Endothelial cell of umbilical vein (primary cell): ENCODE measurements around the gene PLEKHG4B. TPM values are rescaled to one million over a fixed set of nuclear protein-coding genes. Genes with fewer than 3 reads are reported as not detected.

Source experiments
- BruUV-seq: library from RNA; stranded (reverse); fragments of 400-500 nt; replicated peaks from 2 replicates; lab custom pipeline; 2021; lab: Mats Ljungman, UMichigan
- CTCF ChIA-PET: fragments of 300-600, 350-600 bp; sonication (Branson Sonifier 250); formaldehyde crosslinking; loops from one replicate; lab custom pipeline; 2021; ENCODE audit warnings: antibody characterized with exemption, inconsistent platforms; lab: Charles Lee
- POLR2A ChIA-PET: fragments of 300-600, 350-600 bp; sonication (Branson Sonifier 250); formaldehyde crosslinking; loops from one replicate; lab custom pipeline; 2021; ENCODE audit warnings: antibody characterized with exemption, inconsistent platforms; lab: Charles Lee
- DNase-seq: peaks from one replicate; pipeline ENCODE4 v3.0.0-alpha.2; 2011; ENCODE audit warnings: low read depth, low spot score
- FAIRE-seq: peaks from 2 replicates; lab custom pipeline; 2011; peaks lifted over from hg19 to GRCh38; lab: Jason Lieb, UNC
- H2AFZ ChIP-seq: 2 replicates; pipeline ENCODE4 v1.6.0; 2012; ENCODE audit warnings: low read depth, low read length, control low read depth, inconsistent platforms
- H3K27ac ChIP-seq: 2 replicates; pipeline ENCODE4 v1.5.1; 2011; ENCODE audit warnings: low read depth, mild to moderate bottlenecking, control low read depth, low read length, moderate library complexity; ENCODE audit not compliant: insufficient read depth
- H3K27me3 ChIP-seq, 2 experiments: 2 replicates each; pipeline versions ENCODE4 v1.6.0 to v1.6.1; 2011; ENCODE audit warnings: low read length in 2 of 2, mixed read lengths in 1 of 2; ENCODE audit not compliant: control insufficient read depth in 2 of 2, insufficient read depth in 2 of 2
- H3K36me3 ChIP-seq, 2 experiments: 2 replicates in 1 of 2; 3 replicates in 1 of 2; pipeline ENCODE4 v1.5.1; 2011; ENCODE audit warnings: low read length in 2 of 2, mild to moderate bottlenecking in 1 of 2, moderate library complexity in 1 of 2; ENCODE audit not compliant: control insufficient read depth in 2 of 2, insufficient read depth in 2 of 2; ENCODE audit errors: extremely low read depth in 1 of 2
- H3K4me1 ChIP-seq: 3 replicates; pipeline ENCODE4 v1.5.1; 2011; ENCODE audit warnings: mild to moderate bottlenecking, low read length; ENCODE audit not compliant: control insufficient read depth, insufficient read depth; ENCODE audit errors: extremely low read depth
- H3K4me2 ChIP-seq: 2 replicates; pipeline ENCODE4 v1.6.1; 2011; ENCODE audit warnings: low read length, control low read depth, mixed read lengths; ENCODE audit not compliant: insufficient read depth
- H3K4me3 ChIP-seq, 3 experiments: fragments of 200-600 bp in 1 of 3; sonication (generic), shearing (Covaris generic) in 1 of 3; replicated peaks in 1 of 3; 2 replicates each; pipeline ENCODE4 v1.5.1; 2011 to 2016; ENCODE audit warnings: control low read depth in 3 of 3, low read length in 3 of 3, mild to moderate bottlenecking in 2 of 3, inconsistent platforms in 1 of 3, low read depth in 1 of 3, moderate library complexity in 1 of 3; ENCODE audit not compliant: insufficient read depth in 1 of 3
- H3K79me2 ChIP-seq: 2 replicates; pipeline ENCODE4 v1.6.0; 2012; ENCODE audit warnings: low read length, inconsistent platforms; ENCODE audit not compliant: control insufficient read depth, insufficient read depth
- H3K9ac ChIP-seq: replicated peaks from 2 replicates; pipeline ENCODE3; 2011; ENCODE audit warnings: low read length, control low read depth; ENCODE audit not compliant: insufficient read depth; ENCODE audit errors: extremely low read depth
- H3K9me1 ChIP-seq: replicated peaks from 3 replicates; pipeline ENCODE4 v1.6.0; 2011; ENCODE audit warnings: mild to moderate bottlenecking, low read length; ENCODE audit not compliant: control insufficient read depth, insufficient read depth; ENCODE audit errors: extremely low read depth
- H3K9me3 ChIP-seq: replicated peaks from 2 replicates; pipeline ENCODE4 v1.5.1; 2012; ENCODE audit warnings: low read length, inconsistent platforms; ENCODE audit not compliant: control insufficient read depth, insufficient read depth
- H4K20me1 ChIP-seq: replicated peaks from 2 replicates; pipeline ENCODE3; 2011; ENCODE audit warnings: mild to moderate bottlenecking, low read length; ENCODE audit not compliant: control insufficient read depth, insufficient read depth; ENCODE audit errors: extremely low read depth
- EZH2 ChIP-seq: IDR thresholded peaks from 2 replicates; pipeline ENCODE4 v1.6.1; 2012; ENCODE audit warnings: borderline replicate concordance, low read depth, mild to moderate bottlenecking, moderate library complexity, low read length, inconsistent platforms; ENCODE audit not compliant: severe bottlenecking
- FOS ChIP-seq: IDR thresholded peaks from 2 replicates; pipeline ENCODE4 v1.6.1; 2011; ENCODE audit warnings: mild to moderate bottlenecking, low read length, moderate library complexity, borderline replicate concordance; ENCODE audit not compliant: insufficient read depth
- GATA2 ChIP-seq: IDR thresholded peaks from 2 replicates; pipeline ENCODE4 v1.7.0; 2011; ENCODE audit warnings: low read depth, mild to moderate bottlenecking, moderate library complexity, mixed read lengths, low read length; ENCODE audit not compliant: insufficient read length, insufficient read depth
- JUN ChIP-seq: IDR thresholded peaks from 2 replicates; pipeline ENCODE4 v1.6.1; 2011; ENCODE audit warnings: borderline replicate concordance, low read depth; ENCODE audit not compliant: insufficient read length, insufficient read depth
- MAX ChIP-seq: IDR thresholded peaks from 2 replicates; pipeline ENCODE4 v1.6.1; 2011; ENCODE audit not compliant: insufficient read depth, insufficient read length
- MYC ChIP-seq: IDR thresholded peaks from one replicate; pipeline ENCODE4 v1.6.1; 2011; ENCODE audit warnings: mild to moderate bottlenecking, low read depth, low read length
- POLR2A ChIP-seq: IDR thresholded peaks from 2 replicates; pipeline ENCODE4 v1.6.1; 2012; ENCODE audit warnings: low read depth, mild to moderate bottlenecking, control low read depth, low read length
- POLR2AphosphoS5 ChIP-seq: IDR thresholded peaks from 2 replicates; pipeline ENCODE4 v1.6.1; 2012; ENCODE audit warnings: low read depth, mild to moderate bottlenecking, control low read depth, low read length, moderate library complexity; ENCODE audit not compliant: insufficient read depth
- dilution Hi-C: fragments of 300-500 bp; cut with MboI; formaldehyde crosslinking; loops from one replicate; pipeline ENCODE4 v1.15.0; 2019; ENCODE audit warnings: low sequenced_read_pairs; ENCODE audit not compliant: extremely low pct_ligation_motif_present
- intact Hi-C: fragments of 100-400 bp; cut with micrococcal nuclease; formaldehyde crosslinking; loops from one replicate; pipeline ENCODE4 v1.10.0; 2022
- polyA plus RNA-seq, 4 experiments: library from polyadenylated mRNA; depleted of rRNA in 3 of 4; stranded (reverse) in 3 of 4; unstranded in 1 of 4; fragments of >200 nt; gene quantifications; 2 replicates each; pipeline versions ENCODE4 v1.2.1 to v1.2.3, GENCODE V29; 2011 to 2012; ENCODE audit warnings: missing spikeins in 1 of 4
- total RNA-seq: library from RNA; stranded (reverse); gene quantifications from 2 replicates; pipeline ENCODE4 v1.2.3, GENCODE V29; 2021
- TF ChIP-seq, protein P1 (sequence below), 2 donors: IDR thresholded peaks; 1 replicate in 1 of 2; 2 replicates in 1 of 2; pipeline ENCODE4 v1.5.1; 2011; ENCODE audit warnings: low read length in 2 of 2, mild to moderate bottlenecking in 2 of 2, moderate library complexity in 2 of 2, control low read depth in 1 of 2, inconsistent platforms in 1 of 2, low read depth in 1 of 2; ENCODE audit not compliant: insufficient read depth in 1 of 2; ENCODE audit errors: extremely low read depth in 1 of 2

Gene PLEKHG4B
- total and polyA plus RNA-seq, 2 donors (not counting 3 experiments of a cell fraction or from before 2014, with no cell fraction given), result not detected

DNA sequence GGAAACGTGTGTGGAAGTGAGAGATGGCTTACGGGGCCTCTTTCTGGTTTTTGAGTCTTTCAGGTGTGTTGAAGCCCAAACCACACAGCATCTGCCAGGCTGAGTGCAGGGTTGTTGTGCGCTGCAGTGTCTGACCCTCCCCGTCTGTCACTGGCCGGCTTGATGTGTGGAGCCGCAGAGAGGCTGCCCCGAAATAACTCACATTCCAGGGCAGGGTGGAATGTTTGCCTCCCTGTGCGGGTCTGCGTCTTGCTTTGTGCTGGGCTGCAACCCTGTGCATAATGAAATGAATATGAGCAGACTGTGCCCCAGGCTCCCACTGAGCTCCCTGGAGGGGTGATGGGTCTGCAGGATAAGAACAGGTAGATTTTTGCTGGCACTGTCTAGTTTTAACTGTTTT, 9.9 kb upstream of the PLEKHG4B start:
- H3K27me3 ChIP-seq, result no peaks in the 10 kb centered on the region
- H3K9me3 ChIP-seq, result no peaks in the 10 kb centered on the region
- H3K4me2 ChIP-seq, result no peak overlapping the region
- TF ChIP-seq, protein P1, sequence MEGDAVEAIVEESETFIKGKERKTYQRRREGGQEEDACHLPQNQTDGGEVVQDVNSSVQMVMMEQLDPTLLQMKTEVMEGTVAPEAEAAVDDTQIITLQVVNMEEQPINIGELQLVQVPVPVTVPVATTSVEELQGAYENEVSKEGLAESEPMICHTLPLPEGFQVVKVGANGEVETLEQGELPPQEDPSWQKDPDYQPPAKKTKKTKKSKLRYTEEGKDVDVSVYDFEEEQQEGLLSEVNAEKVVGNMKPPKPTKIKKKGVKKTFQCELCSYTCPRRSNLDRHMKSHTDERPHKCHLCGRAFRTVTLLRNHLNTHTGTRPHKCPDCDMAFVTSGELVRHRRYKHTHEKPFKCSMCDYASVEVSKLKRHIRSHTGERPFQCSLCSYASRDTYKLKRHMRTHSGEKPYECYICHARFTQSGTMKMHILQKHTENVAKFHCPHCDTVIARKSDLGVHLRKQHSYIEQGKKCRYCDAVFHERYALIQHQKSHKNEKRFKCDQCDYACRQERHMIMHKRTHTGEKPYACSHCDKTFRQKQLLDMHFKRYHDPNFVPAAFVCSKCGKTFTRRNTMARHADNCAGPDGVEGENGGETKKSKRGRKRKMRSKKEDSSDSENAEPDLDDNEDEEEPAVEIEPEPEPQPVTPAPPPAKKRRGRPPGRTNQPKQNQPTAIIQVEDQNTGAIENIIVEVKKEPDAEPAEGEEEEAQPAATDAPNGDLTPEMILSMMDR (IDR thresholded peaks at IDR 0.05; ENCODE audit: extremely low read depth in 1 of 2, insufficient read depth in 1 of 2, low read depth in 1 of 2, low read length in 2 of 2), result no peak
- TF ChIP-seq EZH2 (no peak), POLR2AphosphoS5 (no peak), MAX (no peak), JUN (no peak), GATA2 (no peak), MYC (no peak), FOS (no peak), POLR2A (no peak)
- no peak overlapping the region for H3K9ac ChIP-seq
- no TSS peak for BruUV-seq
- dilution Hi-C loops, result no loop called here
- H4K20me1 ChIP-seq, result no peaks in the 10 kb centered on the region
- H3K79me2 ChIP-seq, result no peaks in the 10 kb centered on the region
- no peaks in the 10 kb centered on the region for H3K4me1 ChIP-seq
- intact Hi-C loops, result no loop called here
- no peak overlapping the region for H2AFZ ChIP-seq
- H3K27ac ChIP-seq, result no peak overlapping the region
- no peaks in the 10 kb centered on the region for H3K36me3 ChIP-seq
- no peak for FAIRE-seq
- DNase-seq, result no peak
- no peak overlapping the region for H3K4me3 ChIP-seq
- POLR2A ChIA-PET, result no interaction called here
- CTCF ChIA-PET, result no interaction called here
- H3K9me1 ChIP-seq, result no peaks in the 10 kb centered on the region
